Measurements from ENCODE around the gene GRIN1.

- TF ChIP-seq CTCF (IDR thresholded peaks at IDR 0.05; ENCODE audit: poor library complexity): no peak
- no peak for TF ChIP-seq EZH2 (IDR thresholded peaks at IDR 0.05; ENCODE audit: borderline replicate concordance)
- no peak for TF ChIP-seq EZH2phosphoT487 (IDR thresholded peaks at IDR 0.05; ENCODE audit: low read depth, severe bottlenecking, unreplicated experiment)
Observed at GRCh38 chr9:137172901-137173795, 34.2 kb downstream of the GRIN1 start.

Data from hepatocyte (in vitro differentiated cells).